ENCODE results near the gene SIKE1. TPM values are rescaled to one million over a fixed set of nuclear protein-coding genes. Genes with fewer than 3 reads are reported as not detected.
"Not testable (repeated sequence)": the region's sequence is repeated elsewhere in the genome, so short reads cannot be mapped to it uniquely, and the experiment has no call there.

The SIKE1 gene
- total and polyA plus RNA-seq, 2 donors from 2014 or later: 21.2 to 36.8 TPM

DNA sequence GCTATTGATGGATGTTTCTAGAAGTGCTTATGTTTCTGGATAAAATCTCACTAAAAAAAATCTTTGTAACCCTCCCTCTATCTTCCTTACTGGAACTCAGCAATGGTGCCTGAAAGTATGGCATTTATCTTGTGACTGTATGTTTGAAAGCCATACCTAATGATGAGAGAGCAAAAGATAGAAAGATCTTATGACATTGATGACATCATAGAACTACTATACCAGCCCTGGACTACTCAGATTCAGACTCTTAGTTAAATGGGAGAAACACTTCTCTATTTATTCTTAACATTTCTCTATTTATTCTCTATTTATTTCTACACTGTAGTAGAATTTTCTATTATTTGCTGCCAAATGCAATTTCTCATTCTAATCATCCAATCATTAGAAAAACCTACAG, 41.5 kb upstream of the SIKE1 start:
- H3K9me3 ChIP-seq (ENCODE audit: control insufficient read depth in 2 of 3, insufficient read depth in 1 of 3, low read length in 3 of 3): peaks cover 0 to 5% (median 0%) of the 10 kb centered on the region in 3 donors
- FAIRE-seq (no peak), DNase-seq (no peak)
- intact Hi-C loops (cut with DNase I): no loop called here
- H3K27ac ChIP-seq (ENCODE audit: low read depth in 2 of 2, low read length in 2 of 2): no peak overlapping the region
- H3K4me1 ChIP-seq (ENCODE audit: control insufficient read depth in 2 of 3, insufficient read depth in 2 of 3, low read depth in 1 of 3, low read length in 3 of 3): no peaks in the 10 kb centered on the region
- H3K4me3 ChIP-seq (ENCODE audit: low read length in 3 of 3): no peak overlapping the region
- no peak overlapping the region for H3K9ac ChIP-seq (ENCODE audit: low read length in 3 of 3)
- no peaks in the 10 kb centered on the region for H3K36me3 ChIP-seq (ENCODE audit: control insufficient read depth in 2 of 3, insufficient read depth in 3 of 3, low read length in 3 of 3)
- TF ChIP-seq, protein P1, sequence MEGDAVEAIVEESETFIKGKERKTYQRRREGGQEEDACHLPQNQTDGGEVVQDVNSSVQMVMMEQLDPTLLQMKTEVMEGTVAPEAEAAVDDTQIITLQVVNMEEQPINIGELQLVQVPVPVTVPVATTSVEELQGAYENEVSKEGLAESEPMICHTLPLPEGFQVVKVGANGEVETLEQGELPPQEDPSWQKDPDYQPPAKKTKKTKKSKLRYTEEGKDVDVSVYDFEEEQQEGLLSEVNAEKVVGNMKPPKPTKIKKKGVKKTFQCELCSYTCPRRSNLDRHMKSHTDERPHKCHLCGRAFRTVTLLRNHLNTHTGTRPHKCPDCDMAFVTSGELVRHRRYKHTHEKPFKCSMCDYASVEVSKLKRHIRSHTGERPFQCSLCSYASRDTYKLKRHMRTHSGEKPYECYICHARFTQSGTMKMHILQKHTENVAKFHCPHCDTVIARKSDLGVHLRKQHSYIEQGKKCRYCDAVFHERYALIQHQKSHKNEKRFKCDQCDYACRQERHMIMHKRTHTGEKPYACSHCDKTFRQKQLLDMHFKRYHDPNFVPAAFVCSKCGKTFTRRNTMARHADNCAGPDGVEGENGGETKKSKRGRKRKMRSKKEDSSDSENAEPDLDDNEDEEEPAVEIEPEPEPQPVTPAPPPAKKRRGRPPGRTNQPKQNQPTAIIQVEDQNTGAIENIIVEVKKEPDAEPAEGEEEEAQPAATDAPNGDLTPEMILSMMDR (IDR thresholded peaks at IDR 0.05; ENCODE audit: borderline replicate concordance, extremely low read depth, insufficient read depth): no peak
- no peaks in the 10 kb centered on the region for H3K27me3 ChIP-seq (ENCODE audit: control insufficient read depth, insufficient read depth, low read length)

DNA sequence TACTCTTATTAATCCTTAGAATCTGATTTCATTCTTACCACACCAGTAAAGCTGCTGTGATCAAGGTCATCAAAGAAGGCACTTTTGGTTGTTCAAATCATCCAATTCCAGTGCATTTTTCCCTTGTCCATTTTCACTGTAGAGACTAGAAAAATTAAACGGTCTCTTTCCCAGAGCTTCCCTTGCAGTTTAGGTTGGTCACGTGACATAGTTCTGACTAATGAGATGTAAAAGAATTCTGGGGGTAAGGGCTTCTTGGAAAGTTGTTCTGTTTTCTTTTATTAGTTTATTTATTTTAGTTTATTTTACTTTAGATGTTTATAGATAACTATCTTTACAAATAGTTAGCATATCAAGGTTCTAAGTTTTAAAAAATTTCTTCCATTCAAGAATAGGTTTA, 39.9 kb upstream of the SIKE1 start:
- peaks cover 0 to 5% (median 0%) of the 10 kb centered on the region in 3 donors for H3K9me3 ChIP-seq (ENCODE audit: control insufficient read depth in 2 of 3, insufficient read depth in 1 of 3, low read length in 3 of 3)
- no peak for DNase-seq
- no peaks in the 10 kb centered on the region for H3K4me1 ChIP-seq (ENCODE audit: control insufficient read depth in 2 of 3, insufficient read depth in 2 of 3, low read depth in 1 of 3, low read length in 3 of 3)
- H3K27me3 ChIP-seq (ENCODE audit: control insufficient read depth, insufficient read depth, low read length): no peaks in the 10 kb centered on the region
- intact Hi-C loops (cut with DNase I): no loop called here
- H3K4me3 ChIP-seq (ENCODE audit: low read length in 3 of 3): no peak overlapping the region
- no peak overlapping the region for H3K9ac ChIP-seq (ENCODE audit: low read length in 3 of 3)
- no peak for FAIRE-seq
- no peak overlapping the region for H3K27ac ChIP-seq (ENCODE audit: low read depth in 2 of 2, low read length in 2 of 2)
- H3K36me3 ChIP-seq (ENCODE audit: control insufficient read depth in 2 of 3, insufficient read depth in 3 of 3, low read length in 3 of 3): no peaks in the 10 kb centered on the region
- TF ChIP-seq, protein P1 (IDR thresholded peaks at IDR 0.05; ENCODE audit: borderline replicate concordance, extremely low read depth, insufficient read depth): no peak

DNA sequence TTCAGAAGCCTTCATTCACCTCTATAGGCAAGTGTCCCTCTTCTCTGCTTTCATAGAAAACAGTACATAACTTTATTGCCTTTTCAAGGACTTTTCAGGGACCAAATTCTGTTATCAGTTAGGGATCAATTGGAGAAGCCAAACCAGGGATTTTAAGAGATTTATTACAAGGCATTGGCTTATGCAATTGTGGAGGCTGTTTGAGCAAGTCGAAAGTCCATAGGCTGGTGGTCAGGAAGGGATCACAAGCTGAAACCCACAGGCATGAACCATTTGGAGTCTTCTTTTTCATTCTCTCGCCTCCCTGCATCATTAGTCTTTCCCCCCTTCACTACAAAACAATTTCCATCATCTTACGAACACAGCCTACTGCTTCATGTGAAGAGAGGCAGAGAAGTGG, 39.4 kb upstream of the SIKE1 start:
- DNase-seq (no peak), FAIRE-seq (no peak)
- H3K27ac ChIP-seq (ENCODE audit: low read depth in 2 of 2, low read length in 2 of 2): no peak overlapping the region
- no peak overlapping the region for H3K9ac ChIP-seq (ENCODE audit: low read length in 3 of 3)
- H3K36me3 ChIP-seq (ENCODE audit: control insufficient read depth in 2 of 3, insufficient read depth in 3 of 3, low read length in 3 of 3): no peaks in the 10 kb centered on the region
- intact Hi-C loops (cut with DNase I): no loop called here
- TF ChIP-seq, protein P1 (IDR thresholded peaks at IDR 0.05; ENCODE audit: borderline replicate concordance, extremely low read depth, insufficient read depth): no peak
- no peaks in the 10 kb centered on the region for H3K4me1 ChIP-seq (ENCODE audit: control insufficient read depth in 2 of 3, insufficient read depth in 2 of 3, low read depth in 1 of 3, low read length in 3 of 3)
- H3K27me3 ChIP-seq (ENCODE audit: control insufficient read depth, insufficient read depth, low read length): no peaks in the 10 kb centered on the region
- no peak overlapping the region for H3K4me3 ChIP-seq (ENCODE audit: low read length in 3 of 3)
- peaks cover 0 to 3% (median 0%) of the 10 kb centered on the region in 3 donors for H3K9me3 ChIP-seq (ENCODE audit: control insufficient read depth in 2 of 3, insufficient read depth in 1 of 3, low read length in 3 of 3)

DNA sequence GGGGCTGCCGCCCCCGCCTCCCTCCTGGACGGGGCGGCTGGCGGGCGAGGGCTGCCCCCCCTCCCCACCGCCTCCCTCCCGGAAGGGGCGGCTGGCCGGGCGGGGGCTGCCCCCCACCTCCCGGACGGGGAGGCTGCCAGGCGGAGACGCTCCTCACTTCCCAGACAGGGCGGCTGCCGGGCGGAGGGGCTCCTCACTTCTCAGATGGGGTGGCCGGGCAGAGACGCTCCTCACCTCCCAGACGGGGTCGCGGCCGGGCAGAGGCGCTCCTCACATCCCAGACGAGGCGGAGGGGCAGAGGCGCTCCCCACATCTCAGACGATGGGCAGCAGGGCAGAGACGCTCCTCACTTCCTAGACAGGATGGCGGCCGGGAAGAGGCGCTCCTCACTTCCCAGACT, 24.0 kb upstream of the SIKE1 start:
- FAIRE-seq; H3K27me3 ChIP-seq (ENCODE audit: control insufficient read depth, insufficient read depth, low read length); H3K9me3 ChIP-seq (ENCODE audit: control insufficient read depth in 2 of 3, insufficient read depth in 1 of 3, low read length in 3 of 3); H3K9ac ChIP-seq (ENCODE audit: low read length in 3 of 3); H3K27ac ChIP-seq (ENCODE audit: low read depth in 2 of 2, low read length in 2 of 2); H3K36me3 ChIP-seq (ENCODE audit: control insufficient read depth in 2 of 3, insufficient read depth in 3 of 3, low read length in 3 of 3); H3K4me3 ChIP-seq (ENCODE audit: low read length in 3 of 3); H3K4me1 ChIP-seq (ENCODE audit: control insufficient read depth in 2 of 3, insufficient read depth in 2 of 3, low read depth in 1 of 3, low read length in 3 of 3); intact Hi-C loops (cut with DNase I); DNase-seq: not testable (repeated sequence)

Measured in kidney (tissue), 14 donors.